Astrocyte (in vitro differentiated cells and primary cell): ENCODE data around the gene HOXA11. TPM values are rescaled to one million over a fixed set of nuclear protein-coding genes. Genes with fewer than 3 reads are reported as not detected.
A peak's percentile ranks its signal among the peaks of the same experiment; 100 is the strongest.

Source experiments
- DNase-seq: peaks from one replicate; pipeline ENCODE4 v3.0.0-alpha.2; 2010; ENCODE audit warnings: low read depth
- FAIRE-seq: peaks from 2 replicates; lab custom pipeline; 2011; peaks lifted over from hg19 to GRCh38; lab: Jason Lieb, UNC
- H2AFZ ChIP-seq: 2 replicates; pipeline ENCODE4 v1.6.0; 2012; ENCODE audit warnings: low read depth, low read length, inconsistent platforms
- H3K27ac ChIP-seq: 2 replicates; pipeline ENCODE4 v1.5.1; 2011; ENCODE audit warnings: low read depth, low read length, inconsistent platforms
- H3K27me3 ChIP-seq: 2 replicates; pipeline ENCODE4 v1.6.0; 2011; ENCODE audit warnings: low read length, inconsistent platforms; ENCODE audit not compliant: insufficient read depth
- H3K36me3 ChIP-seq: 2 replicates; pipeline ENCODE4 v1.5.1; 2011; ENCODE audit warnings: low read length, inconsistent platforms; ENCODE audit not compliant: insufficient read depth
- H3K4me1 ChIP-seq: 2 replicates; pipeline ENCODE4 v1.5.1; 2011; ENCODE audit warnings: low read length, inconsistent platforms; ENCODE audit not compliant: insufficient read depth
- H3K4me2 ChIP-seq: 2 replicates; pipeline ENCODE4 v1.6.0; 2012; ENCODE audit warnings: low read length, inconsistent platforms
- H3K4me3 ChIP-seq: 2 replicates; pipeline ENCODE4 v1.5.1; 2011; ENCODE audit warnings: low read depth, mild to moderate bottlenecking, low read length, inconsistent platforms; ENCODE audit not compliant: insufficient read depth
- H3K79me2 ChIP-seq: 2 replicates; pipeline ENCODE4 v1.6.0; 2012; ENCODE audit warnings: mild to moderate bottlenecking, low read length, inconsistent platforms; ENCODE audit not compliant: insufficient read depth
- H3K9ac ChIP-seq: 2 replicates; pipeline ENCODE4 v1.6.0; 2012; ENCODE audit warnings: mild to moderate bottlenecking, low read length, inconsistent platforms
- H3K9me3 ChIP-seq: 2 replicates; pipeline ENCODE4 v1.5.1; 2012; ENCODE audit warnings: low read depth, mild to moderate bottlenecking, low read length, inconsistent platforms; ENCODE audit not compliant: insufficient read depth
- H4K20me1 ChIP-seq: 2 replicates; pipeline ENCODE4 v1.6.0; 2012; ENCODE audit warnings: low read length, inconsistent platforms; ENCODE audit not compliant: insufficient read depth
- H3K27ac Mint-ChIP-seq: one replicate; pipeline ENCODE4 v1.8.0; 2021; ENCODE audit warnings: mild to moderate bottlenecking, mixed read lengths; ENCODE audit not compliant: unreplicated experiment
- H3K27me3 Mint-ChIP-seq: one replicate; pipeline ENCODE4 v1.8.0; 2021; ENCODE audit warnings: low read depth, mixed read lengths; ENCODE audit not compliant: unreplicated experiment
- H3K36me3 Mint-ChIP-seq: one replicate; pipeline ENCODE4 v1.8.0; 2021; ENCODE audit warnings: low read depth, mixed read lengths; ENCODE audit not compliant: unreplicated experiment
- H3K4me1 Mint-ChIP-seq: one replicate; pipeline ENCODE4 v1.8.0; 2021; ENCODE audit warnings: low read depth, mixed read lengths; ENCODE audit not compliant: unreplicated experiment
- H3K4me3 Mint-ChIP-seq: one replicate; pipeline ENCODE4 v1.8.0; 2021; ENCODE audit warnings: mild to moderate bottlenecking, moderate library complexity, mixed read lengths; ENCODE audit not compliant: unreplicated experiment
- H3K9me3 Mint-ChIP-seq: one replicate; pipeline ENCODE4 v1.8.0; 2021; ENCODE audit warnings: mild to moderate bottlenecking, mixed read lengths; ENCODE audit not compliant: unreplicated experiment
- CTCF ChIP-seq: IDR thresholded peaks from 2 replicates; pipeline ENCODE4 v1.5.1; 2011; ENCODE audit warnings: low read depth, mild to moderate bottlenecking, inconsistent platforms, low read length, moderate library complexity; ENCODE audit not compliant: insufficient read depth
- EZH2 ChIP-seq: IDR thresholded peaks from 2 replicates; pipeline ENCODE4 v1.6.1; 2012; ENCODE audit warnings: mild to moderate bottlenecking, low read length, inconsistent platforms; ENCODE audit not compliant: insufficient read depth
- total RNA-seq: library from RNA; stranded (reverse); gene quantifications from 2 replicates; pipeline ENCODE4 v1.2.1, GENCODE V29; 2021

Gene HOXA11
- total RNA-seq, 1 donor from 2014 or later, result not detected

DNA sequence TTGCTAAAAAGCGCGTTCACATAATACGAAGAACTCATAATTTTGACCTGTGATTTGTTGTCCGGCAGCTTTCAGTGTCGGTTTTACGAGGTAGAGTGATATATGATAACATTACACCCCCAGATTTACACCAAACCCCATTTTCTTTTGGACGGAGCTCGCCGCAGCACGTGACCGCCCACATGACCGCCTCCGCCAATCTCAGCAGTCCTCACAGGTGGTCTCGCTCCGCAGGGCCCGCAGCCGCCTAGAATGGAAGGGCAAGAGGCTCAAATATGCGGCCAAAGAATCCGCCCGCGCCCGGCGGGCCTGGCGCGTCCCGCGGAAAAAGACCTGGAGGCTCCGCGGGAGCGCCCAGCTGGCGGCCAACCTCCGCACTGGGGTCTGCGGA is 28.5 kb downstream of the HOXA11 start, which contains the start of gene HOXA7:
Gene HOXA7 (minus strand): TSS at position 168 of the 391 bp plus-strand sequence. CDS start 130 bp downstream, at position 38.
- H3K4me3 ChIP-seq, result no peak within 1 kb of the TSS
- H3K27ac Mint-ChIP-seq, result peak within 1 kb of the TSS; percentile 77
- H3K27ac ChIP-seq, result no peak within 1 kb of the TSS
- no peaks in the 10 kb centered on the region for H3K79me2 ChIP-seq
- H3K27me3 ChIP-seq, result peaks cover 93% of the 10 kb centered on the region
- H3K4me1 Mint-ChIP-seq, result no peaks in the 10 kb centered on the region
- peaks cover 44% of the 10 kb centered on the region for H3K9me3 Mint-ChIP-seq
- peaks cover 16% of the 10 kb centered on the region for H3K9me3 ChIP-seq
- H3K4me3 Mint-ChIP-seq, result no peak within 1 kb of the TSS
- H3K36me3 ChIP-seq, result no peaks in the 10 kb centered on the region
- no peak for TF ChIP-seq CTCF
- TF ChIP-seq EZH2, result peak; percentile 55
- peak within 1 kb of the TSS; percentile 11 for H3K4me2 ChIP-seq
- H3K9ac ChIP-seq, result no peak within 1 kb of the TSS
- H4K20me1 ChIP-seq, result no peaks in the 10 kb centered on the region
- peaks cover 3% of the 10 kb centered on the region for H3K4me1 ChIP-seq
- FAIRE-seq (no peak), DNase-seq (no peak)
- peaks cover 80% of the 10 kb centered on the region for H3K27me3 Mint-ChIP-seq
- no peaks in the 10 kb centered on the region for H3K36me3 Mint-ChIP-seq
- no peak within 1 kb of the TSS for H2AFZ ChIP-seq

DNA sequence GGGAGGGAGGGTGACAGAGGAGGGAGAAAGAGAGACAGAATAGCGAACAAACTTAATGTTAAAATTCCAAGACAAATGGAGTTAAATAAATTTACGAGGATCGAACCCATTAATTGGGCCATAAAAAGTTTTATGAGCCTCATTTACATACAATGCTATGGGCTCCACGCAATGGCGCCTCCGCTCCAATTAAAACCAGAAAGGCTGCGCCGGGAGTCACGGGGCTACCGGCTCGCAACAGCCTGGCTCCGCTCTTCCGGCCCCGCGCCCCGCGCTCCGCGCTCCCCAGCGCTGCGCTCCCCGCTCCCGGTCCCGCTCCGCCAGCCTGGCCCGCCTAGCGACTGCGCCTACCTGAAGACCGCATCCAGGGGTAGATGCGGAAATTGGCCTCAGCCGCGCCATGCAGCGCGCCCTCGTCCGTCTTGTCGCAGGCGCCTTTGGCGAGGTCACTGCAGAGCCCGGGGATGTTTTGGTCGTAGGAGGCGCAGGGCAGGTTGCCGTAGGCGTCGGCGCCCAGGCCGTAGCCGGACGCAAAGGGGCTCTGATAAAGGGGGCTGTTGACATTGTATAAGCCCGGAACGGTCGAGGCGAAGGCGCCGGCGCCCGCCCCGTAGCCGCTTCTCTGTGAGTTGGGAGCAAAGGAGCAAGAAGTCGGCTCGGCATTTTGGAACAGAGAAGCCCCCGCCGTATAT is 29.1 kb downstream of the HOXA11 start:
- Histone ChIP-seq H3K27ac (no peak overlapping the region), H3K9me3 (peaks cover 16% of the 10 kb centered on the region), H3K79me2 (no peaks in the 10 kb centered on the region), H4K20me1 (no peaks in the 10 kb centered on the region), H3K36me3 (no peaks in the 10 kb centered on the region), H3K4me2 (peak overlapping the region; percentile 11), H3K27me3 (peaks cover 95% of the 10 kb centered on the region), H2AFZ (no peak overlapping the region), H3K4me3 (no peak overlapping the region), H3K4me1 (peaks cover 8% of the 10 kb centered on the region), H3K9ac (no peak overlapping the region)
- Mint-ChIP-seq H3K36me3 (no peaks in the 10 kb centered on the region), H3K4me1 (no peaks in the 10 kb centered on the region), H3K4me3 (no peak overlapping the region), H3K27me3 (peaks cover 82% of the 10 kb centered on the region), H3K27ac (no peak overlapping the region), H3K9me3 (peaks cover 49% of the 10 kb centered on the region)
- DNase-seq (no peak), FAIRE-seq (no peak)
- TF ChIP-seq CTCF, result no peak
- TF ChIP-seq EZH2, result peak; percentile 75
